ENCODE results near the gene CDHR1. TPM values are rescaled to one million over a fixed set of nuclear protein-coding genes. Genes with fewer than 3 reads are reported as not detected.

Gene CDHR1
- polyA plus RNA-seq, 1 of the 3 experiments (the other 2 are of a cell fraction), result 0.02 TPM

DNA sequence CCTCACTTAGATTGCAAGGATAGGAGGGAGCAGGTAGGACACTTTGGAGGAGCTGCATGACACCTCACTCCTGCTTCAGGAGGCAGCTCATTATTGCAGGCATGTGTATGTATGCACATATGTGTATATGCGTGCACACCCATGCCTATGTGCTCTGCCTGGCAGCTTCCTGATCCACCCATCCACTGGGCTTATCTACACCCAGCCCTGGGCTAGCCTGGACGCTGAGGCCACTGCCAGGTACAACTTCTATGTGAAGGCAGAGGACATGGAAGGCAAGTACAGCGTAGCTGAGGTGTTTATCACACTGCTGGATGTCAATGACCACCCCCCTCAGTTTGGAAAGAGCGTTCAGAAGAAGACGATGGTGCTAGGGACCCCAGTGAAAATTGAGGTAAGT is 17.7 kb downstream of the CDHR1 start:
- no peak overlapping the region for H3K4me2 ChIP-seq
- no peaks in the 10 kb centered on the region for H3K9me3 ChIP-seq
- no peak overlapping the region for H2AFZ ChIP-seq (ENCODE audit: low read depth)
- no peaks in the 10 kb centered on the region for H3K79me2 ChIP-seq (ENCODE audit: insufficient read depth)
- H3K9me2 ChIP-seq, result no peaks in the 10 kb centered on the region
- H4K20me1 ChIP-seq (ENCODE audit: insufficient read depth), result no peaks in the 10 kb centered on the region
- H3K36me3 ChIP-seq (replicated peaks in 1 of 2; ENCODE audit: control insufficient read depth in 1 of 2, insufficient read depth in 2 of 2, low read length in 1 of 2), result no peaks in the 10 kb centered on the region
- TF ChIP-seq ELF1 (IDR thresholded peaks at IDR 0.05), result no peak
- H3F3A ChIP-seq (replicated peaks; ENCODE audit: insufficient read depth), result no peaks in the 10 kb centered on the region
- no peak for DNase-seq
- no peaks in the 10 kb centered on the region for H3K27me3 ChIP-seq (ENCODE audit: insufficient read depth)
- no peaks in the 10 kb centered on the region for H3K4me1 ChIP-seq (ENCODE audit: control insufficient read depth in 1 of 2, insufficient read depth in 2 of 2, low read depth in 1 of 2, low read length in 1 of 2)
- no peak overlapping the region for H3K9ac ChIP-seq
- ChIA-PET POLR2A (no interaction called here), CTCF (interaction anchor here (1.2 to 1.6 kb wide), 3 partner anchors 10 to 93 kb away, joined by 3 to 7 read pairs (median 4); no protein-coding TSS in a partner anchor)
- 18% methylated on average over 5 of the region's 5 CpGs for WGBS (ENCODE audit: low lambda C conversion rate)
- H3K4me3 ChIP-seq (ENCODE audit: low read depth in 2 of 2, low read length in 1 of 2), result no peak overlapping the region
- no peak overlapping the region for H3K27ac ChIP-seq (ENCODE audit: low read depth in 2 of 2, low read length in 1 of 2)

DNA sequence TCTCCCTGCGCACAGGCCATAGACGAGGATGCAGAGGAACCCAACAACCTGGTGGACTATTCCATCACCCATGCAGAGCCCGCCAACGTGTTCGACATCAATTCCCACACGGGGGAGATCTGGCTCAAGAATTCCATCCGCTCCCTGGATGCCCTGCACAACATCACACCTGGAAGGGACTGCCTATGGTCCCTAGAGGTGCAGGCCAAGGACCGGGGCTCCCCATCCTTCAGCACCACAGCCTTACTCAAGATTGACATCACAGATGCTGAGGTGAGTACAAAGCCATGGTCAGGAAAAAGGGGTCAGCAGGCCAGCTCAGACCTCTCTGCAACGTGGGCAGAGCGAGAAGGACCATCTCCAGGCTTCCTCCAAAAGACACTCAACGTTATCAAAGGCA is 18.7 kb downstream of the CDHR1 start:
- 35% methylated on average over 9 of the region's 11 CpGs for WGBS (ENCODE audit: low lambda C conversion rate)
- H3K27ac ChIP-seq (ENCODE audit: low read depth in 2 of 2, low read length in 1 of 2), result no peak overlapping the region
- DNase-seq, result no peak
- no peak for TF ChIP-seq IRF3 (IDR thresholded peaks at IDR 0.05; ENCODE audit: low read depth, low read length)
- no peak for TF ChIP-seq USF1 (IDR thresholded peaks at IDR 0.05; ENCODE audit: borderline replicate concordance, low read depth)
- no peak for TF ChIP-seq EP300 (IDR thresholded peaks at IDR 0.05; ENCODE audit: borderline replicate concordance in 1 of 2, low read depth in 1 of 2, low read length in 1 of 2)
- TF ChIP-seq CHD2 (IDR thresholded peaks at IDR 0.05; ENCODE audit: low read length, partially characterized antibody), result no peak
- TF ChIP-seq SIN3A (IDR thresholded peaks at IDR 0.05; ENCODE audit: borderline replicate concordance, low read depth, low read length), result no peak
- H2AFZ ChIP-seq (ENCODE audit: low read depth), result no peak overlapping the region
- no peak overlapping the region for H3K4me2 ChIP-seq
- H3K4me3 ChIP-seq (ENCODE audit: low read depth in 2 of 2, low read length in 1 of 2), result no peak overlapping the region
- no peaks in the 10 kb centered on the region for H3K4me1 ChIP-seq (ENCODE audit: control insufficient read depth in 1 of 2, insufficient read depth in 2 of 2, low read depth in 1 of 2, low read length in 1 of 2)
- no peaks in the 10 kb centered on the region for H3K79me2 ChIP-seq (ENCODE audit: insufficient read depth)
- no peaks in the 10 kb centered on the region for H3F3A ChIP-seq (replicated peaks; ENCODE audit: insufficient read depth)
- ChIA-PET CTCF (interaction anchor here (0.7 to 1.8 kb wide), 5 partner anchors 8 to 609 kb away, joined by 3 to 9 read pairs (median 4); no protein-coding TSS in a partner anchor), POLR2A (no interaction called here)
- H3K9ac ChIP-seq, result no peak overlapping the region
- no peaks in the 10 kb centered on the region for H3K9me2 ChIP-seq
- H3K27me3 ChIP-seq (ENCODE audit: insufficient read depth), result no peaks in the 10 kb centered on the region
- no peaks in the 10 kb centered on the region for H3K36me3 ChIP-seq (replicated peaks in 1 of 2; ENCODE audit: control insufficient read depth in 1 of 2, insufficient read depth in 2 of 2, low read length in 1 of 2)
- H3K9me3 ChIP-seq, result no peaks in the 10 kb centered on the region
- no peaks in the 10 kb centered on the region for H4K20me1 ChIP-seq (ENCODE audit: insufficient read depth)

GRCh38 chr10:84214046-84214572 is 19.8 kb downstream of the CDHR1 start:
- Histone ChIP-seq H3K79me2 (ENCODE audit: insufficient read depth) (no peaks in the 10 kb centered on the region), H3K9me3 (no peaks in the 10 kb centered on the region), H2AFZ (ENCODE audit: low read depth) (no peak overlapping the region), H3K27ac (ENCODE audit: low read depth in 2 of 2, low read length in 1 of 2) (no peak overlapping the region), H3K9ac (no peak overlapping the region), H3K4me2 (no peak overlapping the region), H3K27me3 (ENCODE audit: insufficient read depth) (no peaks in the 10 kb centered on the region), H3K4me1 (ENCODE audit: control insufficient read depth in 1 of 2, insufficient read depth in 2 of 2, low read depth in 1 of 2, low read length in 1 of 2) (no peaks in the 10 kb centered on the region), H3K9me2 (no peaks in the 10 kb centered on the region), H3K36me3 (replicated peaks in 1 of 2; ENCODE audit: control insufficient read depth in 1 of 2, insufficient read depth in 2 of 2, low read length in 1 of 2) (no peaks in the 10 kb centered on the region), H3K4me3 (ENCODE audit: low read depth in 2 of 2, low read length in 1 of 2) (no peak overlapping the region), H4K20me1 (ENCODE audit: insufficient read depth) (no peaks in the 10 kb centered on the region), H3F3A (replicated peaks; ENCODE audit: insufficient read depth) (no peaks in the 10 kb centered on the region)
- 78% methylated on average over 24 of the region's 25 CpGs for WGBS (ENCODE audit: low lambda C conversion rate)
- ChIA-PET CTCF (interaction anchor here (0.6 to 1.8 kb wide), 5 partner anchors 8 to 70 kb away, joined by 3 to 9 read pairs (median 4); no protein-coding TSS in a partner anchor), POLR2A (no interaction called here)
- no peak for DNase-seq
- TF ChIP-seq IRF3 (IDR thresholded peaks at IDR 0.05; ENCODE audit: low read depth, low read length), result no peak
- no peak for TF ChIP-seq TEAD4 (IDR thresholded peaks at IDR 0.05; ENCODE audit: borderline replicate concordance, insufficient read depth)
- TF ChIP-seq MXI1 (IDR thresholded peaks at IDR 0.05; ENCODE audit: low read depth, low read length), result no peak
- TF ChIP-seq, protein P1, sequence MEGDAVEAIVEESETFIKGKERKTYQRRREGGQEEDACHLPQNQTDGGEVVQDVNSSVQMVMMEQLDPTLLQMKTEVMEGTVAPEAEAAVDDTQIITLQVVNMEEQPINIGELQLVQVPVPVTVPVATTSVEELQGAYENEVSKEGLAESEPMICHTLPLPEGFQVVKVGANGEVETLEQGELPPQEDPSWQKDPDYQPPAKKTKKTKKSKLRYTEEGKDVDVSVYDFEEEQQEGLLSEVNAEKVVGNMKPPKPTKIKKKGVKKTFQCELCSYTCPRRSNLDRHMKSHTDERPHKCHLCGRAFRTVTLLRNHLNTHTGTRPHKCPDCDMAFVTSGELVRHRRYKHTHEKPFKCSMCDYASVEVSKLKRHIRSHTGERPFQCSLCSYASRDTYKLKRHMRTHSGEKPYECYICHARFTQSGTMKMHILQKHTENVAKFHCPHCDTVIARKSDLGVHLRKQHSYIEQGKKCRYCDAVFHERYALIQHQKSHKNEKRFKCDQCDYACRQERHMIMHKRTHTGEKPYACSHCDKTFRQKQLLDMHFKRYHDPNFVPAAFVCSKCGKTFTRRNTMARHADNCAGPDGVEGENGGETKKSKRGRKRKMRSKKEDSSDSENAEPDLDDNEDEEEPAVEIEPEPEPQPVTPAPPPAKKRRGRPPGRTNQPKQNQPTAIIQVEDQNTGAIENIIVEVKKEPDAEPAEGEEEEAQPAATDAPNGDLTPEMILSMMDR (IDR thresholded peaks at IDR 0.05), result no peak
- no peak for TF ChIP-seq NFIC (IDR thresholded peaks at IDR 0.05; ENCODE audit: borderline replicate concordance)
- TF ChIP-seq, protein P2, sequence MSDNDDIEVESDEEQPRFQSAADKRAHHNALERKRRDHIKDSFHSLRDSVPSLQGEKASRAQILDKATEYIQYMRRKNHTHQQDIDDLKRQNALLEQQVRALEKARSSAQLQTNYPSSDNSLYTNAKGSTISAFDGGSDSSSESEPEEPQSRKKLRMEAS (IDR thresholded peaks at IDR 0.05; ENCODE audit: low read depth), result no peak
- no peak for TF ChIP-seq RFX5 (IDR thresholded peaks at IDR 0.05; ENCODE audit: low read length)
- TF ChIP-seq POLR2AphosphoS5 (IDR thresholded peaks at IDR 0.05; ENCODE audit: low read depth, low read length), result no peak
- TF ChIP-seq, protein P3, sequence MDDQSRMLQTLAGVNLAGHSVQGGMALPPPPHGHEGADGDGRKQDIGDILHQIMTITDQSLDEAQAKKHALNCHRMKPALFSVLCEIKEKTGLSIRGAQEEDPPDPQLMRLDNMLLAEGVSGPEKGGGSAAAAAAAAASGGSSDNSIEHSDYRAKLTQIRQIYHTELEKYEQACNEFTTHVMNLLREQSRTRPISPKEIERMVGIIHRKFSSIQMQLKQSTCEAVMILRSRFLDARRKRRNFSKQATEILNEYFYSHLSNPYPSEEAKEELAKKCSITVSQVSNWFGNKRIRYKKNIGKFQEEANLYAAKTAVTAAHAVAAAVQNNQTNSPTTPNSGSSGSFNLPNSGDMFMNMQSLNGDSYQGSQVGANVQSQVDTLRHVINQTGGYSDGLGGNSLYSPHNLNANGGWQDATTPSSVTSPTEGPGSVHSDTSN (IDR thresholded peaks at IDR 0.05), result no peak
- TF ChIP-seq RAD21 (IDR thresholded peaks at IDR 0.05; ENCODE audit: low read length), result no peak

Data from SK-N-SH (cell line).